Skeletal muscle tissue (tissue), 4 donors: ENCODE results near the gene PTPN18. TPM values are rescaled to one million over a fixed set of nuclear protein-coding genes. Genes with fewer than 3 reads are reported as not detected.

ENCODE experiments used
- H3K27ac ChIP-seq: one replicate; pipeline ENCODE4 v1.7.0; 2013; ENCODE audit warnings: mild to moderate bottlenecking, low read depth, low read length, inconsistent platforms
- H3K27me3 ChIP-seq, 3 donors: one replicate each; pipeline ENCODE4 v1.7.0; 2013; ENCODE audit warnings: low read length in 3 of 3; ENCODE audit not compliant: control insufficient read depth in 3 of 3, insufficient read depth in 3 of 3
- H3K36me3 ChIP-seq, 3 donors: one replicate each; pipeline ENCODE4 v1.7.0; 2013; ENCODE audit warnings: low read length in 3 of 3; ENCODE audit not compliant: control insufficient read depth in 3 of 3, insufficient read depth in 3 of 3
- H3K4me1 ChIP-seq, 3 donors: one replicate each; pipeline ENCODE4 v1.7.0; 2013; ENCODE audit warnings: low read length in 3 of 3, mild to moderate bottlenecking in 3 of 3; ENCODE audit not compliant: control insufficient read depth in 3 of 3, insufficient read depth in 3 of 3
- H3K4me3 ChIP-seq, 3 donors: one replicate each; pipeline ENCODE4 v1.7.0; 2013; ENCODE audit warnings: low read length in 3 of 3
- H3K9ac ChIP-seq, 3 donors: one replicate each; pipeline ENCODE4 v1.7.0; 2013; ENCODE audit warnings: low read length in 3 of 3, mild to moderate bottlenecking in 3 of 3, moderate library complexity in 2 of 3, low read depth in 1 of 3
- H3K9me3 ChIP-seq, 3 donors: one replicate each; pipeline ENCODE4 v1.7.0; 2013; ENCODE audit warnings: low read length in 3 of 3; ENCODE audit not compliant: control insufficient read depth in 3 of 3
- total RNA-seq: library from RNA; depleted of rRNA; stranded (reverse); fragments of >200 nt; gene quantifications from one replicate; pipeline ENCODE4 v1.2.3, GENCODE V29; 2014
- donor health status: Osteomylitis.

Gene PTPN18
- total RNA-seq, 1 donor from 2014 or later = 5.2 TPM

DNA sequence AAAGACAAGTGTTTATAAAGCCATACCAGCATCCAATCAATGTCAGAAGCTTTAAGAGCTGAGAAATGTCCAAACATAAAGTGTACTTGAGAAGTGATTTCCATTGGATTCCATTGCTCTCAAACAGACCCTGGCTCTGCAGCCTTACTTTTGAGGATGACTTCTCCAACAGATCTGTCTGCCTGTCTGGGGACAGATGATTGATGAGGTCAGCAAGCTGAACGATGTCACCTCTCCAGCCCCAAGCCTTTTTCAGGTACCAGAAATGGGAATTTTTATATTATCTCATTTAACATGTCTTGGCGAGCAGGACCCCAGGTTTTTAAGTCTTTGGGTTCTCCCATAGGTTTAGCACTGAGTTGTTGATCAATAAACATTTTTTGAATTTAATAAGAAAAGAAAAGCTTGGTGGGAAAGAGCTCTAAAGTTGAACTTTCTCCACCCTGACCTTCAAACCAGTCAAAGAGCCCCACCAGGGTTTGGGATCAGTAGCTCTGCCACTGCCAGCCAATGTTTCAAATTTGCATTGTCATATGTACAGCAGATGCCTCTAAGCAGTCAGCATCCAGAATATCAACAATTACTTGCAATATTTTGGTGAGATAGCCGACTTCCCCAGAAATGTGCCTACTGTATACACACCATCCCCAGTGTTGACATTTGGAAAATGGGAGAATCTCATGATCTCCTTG, 22.5 kb downstream of the PTPN18 start:
- Histone ChIP-seq H3K4me1 (peaks cover 6 to 8% (median 6%) of the 10 kb centered on the region in 3 donors), H3K27ac (no peak overlapping the region), H3K36me3 (peaks cover 0 to 6% (median 5%) of the 10 kb centered on the region in 3 donors), H3K4me3 (no peak overlapping the region), H3K27me3 (peaks cover 0 to 7% (median 5%) of the 10 kb centered on the region in 3 donors), H3K9ac (no peak overlapping the region), H3K9me3 (no peaks in the 10 kb centered on the region)

DNA sequence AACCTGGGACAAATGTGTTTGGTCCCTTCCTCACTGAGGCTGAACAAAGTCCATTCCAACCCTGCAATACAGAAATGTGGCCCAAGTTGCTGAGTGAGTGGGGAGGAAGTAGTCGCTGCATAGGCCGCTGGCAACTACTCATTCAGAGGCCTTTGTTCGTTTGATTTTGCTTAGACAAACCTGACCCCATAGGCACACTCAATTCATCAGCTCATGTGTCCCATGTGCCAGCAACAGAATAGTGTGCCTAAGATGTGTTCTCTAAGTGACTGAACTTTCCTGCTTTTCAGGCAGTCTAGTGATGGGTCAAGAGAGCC, 23.0 kb downstream of the PTPN18 start:
- Histone ChIP-seq H3K4me1 (peaks cover 3 to 4% (median 4%) of the 10 kb centered on the region in 3 donors), H3K9ac (no peak overlapping the region), H3K36me3 (peaks cover 0 to 6% (median 5%) of the 10 kb centered on the region in 3 donors), H3K27ac (no peak overlapping the region), H3K4me3 (no peak overlapping the region), H3K9me3 (no peaks in the 10 kb centered on the region), H3K27me3 (peaks cover 0 to 3% (median 0%) of the 10 kb centered on the region in 3 donors)

DNA sequence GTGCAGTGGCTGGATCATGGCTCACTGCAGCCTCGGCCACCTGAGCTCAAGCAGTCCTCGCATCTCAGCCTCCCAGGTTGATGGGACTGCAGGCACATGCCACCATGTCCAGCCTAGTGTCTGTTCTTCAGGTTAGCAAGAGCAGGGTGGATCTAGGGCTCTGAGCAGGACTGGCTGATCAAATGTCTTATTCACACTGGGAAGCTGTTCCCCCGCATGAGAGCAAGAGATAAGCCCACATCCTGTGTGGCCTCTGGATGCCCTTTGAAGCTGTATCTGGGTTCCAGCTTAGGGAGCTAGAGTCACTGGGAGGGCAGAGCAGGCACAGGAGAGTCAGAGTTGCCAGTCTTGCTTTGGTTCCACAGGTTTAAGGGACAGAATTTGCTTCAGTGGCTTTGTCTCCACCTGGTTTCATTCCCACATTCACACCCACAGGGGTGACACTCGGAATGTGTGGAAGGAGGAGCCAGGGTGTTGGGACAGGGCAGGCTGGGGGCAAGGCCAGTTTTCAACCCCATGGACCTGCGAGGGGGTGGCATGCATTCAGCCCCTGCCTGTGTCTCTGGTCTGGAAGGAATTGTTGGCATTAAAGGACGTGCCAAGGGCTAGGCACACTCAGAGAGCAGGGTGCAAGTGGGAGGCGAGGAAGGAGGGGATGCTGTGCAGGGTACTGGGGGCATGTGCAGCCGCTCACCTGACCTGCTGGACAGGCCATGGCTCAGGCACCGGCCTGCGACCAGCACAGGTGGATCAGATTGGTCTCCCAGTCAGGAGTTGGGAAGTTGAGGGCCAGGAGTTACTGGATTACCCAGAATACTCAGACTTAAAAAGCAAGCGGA, 24.5 kb downstream of the PTPN18 start:
- no peak overlapping the region for H3K9ac ChIP-seq
- peaks cover 0 to 6% (median 5%) of the 10 kb centered on the region in 3 donors for H3K36me3 ChIP-seq
- H3K4me3 ChIP-seq = no peak overlapping the region
- H3K27ac ChIP-seq = no peak overlapping the region
- peaks cover 0 to 2% (median 0%) of the 10 kb centered on the region in 3 donors for H3K4me1 ChIP-seq
- no peaks in the 10 kb centered on the region for H3K27me3 ChIP-seq
- H3K9me3 ChIP-seq = no peaks in the 10 kb centered on the region

DNA sequence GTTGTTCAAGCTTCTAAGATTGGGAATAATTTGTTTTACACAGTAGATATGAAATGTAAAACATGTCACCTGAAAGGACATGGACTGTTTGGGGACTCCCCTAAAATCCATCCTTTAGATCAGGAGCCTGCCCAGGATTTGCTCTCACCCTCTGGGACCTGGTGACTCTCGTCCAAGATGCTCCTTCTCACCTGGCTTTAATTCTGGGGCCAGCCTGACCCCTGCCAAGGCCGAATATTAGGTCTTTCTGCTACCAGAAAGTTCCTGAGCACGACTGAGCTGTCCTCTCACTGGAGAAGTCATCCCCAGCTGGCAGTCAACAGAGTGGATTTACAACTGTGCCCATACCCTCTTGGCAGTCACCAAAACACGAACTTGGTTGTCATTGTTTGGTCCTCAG, 25.3 kb downstream of the PTPN18 start:
- Histone ChIP-seq H3K27ac (no peak overlapping the region), H3K4me1 (peaks cover 0 to 2% (median 0%) of the 10 kb centered on the region in 3 donors), H3K9me3 (no peaks in the 10 kb centered on the region), H3K9ac (no peak overlapping the region), H3K27me3 (no peaks in the 10 kb centered on the region), H3K4me3 (no peak overlapping the region), H3K36me3 (peaks cover 0 to 2% (median 0%) of the 10 kb centered on the region in 3 donors)

DNA sequence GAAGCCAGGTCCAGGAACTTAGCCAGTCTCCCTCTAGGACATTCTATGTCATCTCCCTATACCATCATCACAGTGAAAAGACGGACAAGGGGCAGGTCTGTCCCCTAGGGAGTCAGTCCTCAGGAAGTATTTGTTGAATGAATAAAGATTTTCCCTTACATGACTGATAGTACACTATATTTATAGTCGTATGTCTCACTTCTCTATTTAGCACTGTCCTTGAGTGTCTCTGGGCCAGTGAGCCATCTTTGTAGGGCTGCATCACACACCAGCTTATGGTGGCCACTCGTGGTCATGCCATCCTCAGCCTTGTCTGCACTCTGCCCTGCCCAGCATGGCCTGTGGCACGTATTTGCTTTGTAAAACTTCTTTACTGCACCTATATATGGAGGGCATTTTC, 25.8 kb downstream of the PTPN18 start:
- H3K27me3 ChIP-seq = no peaks in the 10 kb centered on the region
- H3K9ac ChIP-seq = no peak overlapping the region
- peaks cover 0 to 5% (median 4%) of the 10 kb centered on the region in 3 donors for H3K4me1 ChIP-seq
- H3K27ac ChIP-seq = no peak overlapping the region
- H3K4me3 ChIP-seq = no peak overlapping the region
- H3K9me3 ChIP-seq = no peaks in the 10 kb centered on the region
- H3K36me3 ChIP-seq = peaks cover 0 to 2% (median 0%) of the 10 kb centered on the region in 3 donors

DNA sequence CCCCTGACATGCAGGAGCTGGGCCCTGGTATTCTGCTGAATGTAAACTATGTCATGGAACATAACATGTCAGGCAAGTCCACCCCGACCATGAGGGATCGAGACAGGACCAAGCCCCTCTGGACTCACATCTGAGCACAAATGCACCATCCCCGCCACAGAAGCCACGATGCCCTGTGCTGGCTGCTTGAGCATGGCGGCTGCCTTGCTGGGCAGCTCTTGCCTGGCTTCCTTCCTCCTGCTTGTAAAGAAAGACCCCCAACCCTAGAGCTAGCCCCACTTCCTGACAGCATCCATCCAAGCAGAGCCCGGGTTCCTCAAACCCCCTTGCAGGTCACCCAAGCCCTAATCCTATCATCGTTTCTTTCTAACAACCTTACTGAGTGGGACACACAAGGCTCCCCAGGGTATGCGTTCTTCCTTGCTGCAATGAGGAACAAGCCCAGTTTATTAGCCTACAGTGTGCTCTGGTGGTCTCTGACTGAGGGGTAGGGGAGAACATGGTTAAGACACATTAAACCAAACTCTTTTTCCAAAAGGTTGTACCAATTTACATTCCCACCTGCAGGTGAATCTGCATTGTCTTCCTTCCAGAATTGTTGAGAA, 26.6 kb downstream of the PTPN18 start:
- H3K4me1 ChIP-seq = peaks cover 0 to 6% (median 6%) of the 10 kb centered on the region in 3 donors
- no peaks in the 10 kb centered on the region for H3K9me3 ChIP-seq
- no peaks in the 10 kb centered on the region for H3K27me3 ChIP-seq
- no peak overlapping the region for H3K9ac ChIP-seq
- peaks cover 0 to 2% (median 0%) of the 10 kb centered on the region in 3 donors for H3K36me3 ChIP-seq
- H3K4me3 ChIP-seq = no peak overlapping the region
- H3K27ac ChIP-seq = no peak overlapping the region

DNA sequence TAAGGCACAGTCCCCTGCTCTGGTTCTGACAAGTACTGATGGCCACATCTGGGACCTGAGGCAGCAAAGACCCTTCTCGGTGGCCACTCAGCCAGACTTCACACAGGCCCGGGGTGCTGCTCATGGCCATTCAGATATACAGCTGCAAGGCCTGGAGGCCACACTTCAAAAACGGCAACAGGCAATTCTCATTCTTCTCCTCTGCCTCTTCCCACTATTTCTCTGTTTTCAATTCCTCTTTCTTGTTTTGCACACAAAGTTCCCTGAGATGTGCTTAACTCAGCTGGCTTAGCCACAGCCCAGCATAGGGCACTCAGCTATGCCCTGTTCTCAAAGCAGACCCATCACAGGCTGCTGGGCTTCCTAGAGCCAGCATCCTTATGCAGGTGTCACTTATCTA, 29.9 kb downstream of the PTPN18 start:
- Histone ChIP-seq H3K4me1 (peaks cover 4 to 20% (median 15%) of the 10 kb centered on the region in 3 donors), H3K27ac (no peak overlapping the region), H3K36me3 (peaks cover 0 to 2% (median 0%) of the 10 kb centered on the region in 3 donors), H3K9ac (no peak overlapping the region), H3K9me3 (no peaks in the 10 kb centered on the region), H3K4me3 (no peak overlapping the region), H3K27me3 (no peaks in the 10 kb centered on the region)

DNA sequence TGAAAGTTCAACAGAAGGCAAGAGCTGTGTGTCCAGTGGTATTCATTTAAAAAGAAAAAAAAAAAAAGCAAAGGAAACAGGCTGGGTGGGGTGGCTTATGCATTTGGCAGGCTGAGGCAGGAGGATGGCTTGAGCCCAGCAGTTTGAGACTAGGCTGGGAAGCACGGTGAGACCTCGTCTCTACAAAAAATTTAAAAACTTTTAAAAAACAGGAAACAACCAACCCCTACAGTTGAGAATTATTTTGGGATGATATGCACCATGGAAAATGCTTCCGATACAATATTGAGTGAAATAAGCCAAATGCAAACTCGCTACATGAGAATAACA, 31.2 kb downstream of the PTPN18 start:
- H3K4me1 ChIP-seq = peaks cover 9 to 26% (median 20%) of the 10 kb centered on the region in 3 donors
- no peaks in the 10 kb centered on the region for H3K27me3 ChIP-seq
- H3K9ac ChIP-seq = no peak overlapping the region
- H3K9me3 ChIP-seq = no peaks in the 10 kb centered on the region
- no peaks in the 10 kb centered on the region for H3K36me3 ChIP-seq
- peak overlapping the region in 1 of 3 donors; percentile 38 for H3K4me3 ChIP-seq
- peak overlapping the region; percentile 2 for H3K27ac ChIP-seq

DNA sequence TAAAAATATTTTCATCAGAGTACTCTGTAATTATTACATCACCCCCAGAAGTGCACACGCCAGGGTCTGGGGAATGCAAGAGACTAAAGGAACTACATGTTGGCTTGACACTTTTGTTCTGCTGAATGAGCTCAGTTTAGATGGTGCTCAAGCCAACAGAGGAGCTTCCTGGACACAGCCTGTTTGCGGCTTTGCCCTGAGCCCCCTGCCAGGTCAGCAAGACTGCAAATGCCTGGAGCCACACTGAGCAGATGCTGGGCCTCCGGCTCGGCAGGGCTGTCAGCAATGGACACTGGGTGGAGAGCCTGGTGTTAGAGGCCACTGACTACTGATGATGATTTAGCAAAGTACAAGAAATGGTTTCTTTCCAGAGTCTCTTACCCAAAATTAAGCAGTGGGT, 31.9 kb downstream of the PTPN18 start:
- Histone ChIP-seq H3K4me3 (no peak overlapping the region), H3K27me3 (no peaks in the 10 kb centered on the region), H3K27ac (no peak overlapping the region), H3K36me3 (no peaks in the 10 kb centered on the region), H3K4me1 (peaks cover 12 to 29% (median 23%) of the 10 kb centered on the region in 3 donors), H3K9me3 (no peaks in the 10 kb centered on the region), H3K9ac (no peak overlapping the region)
